OCI-LY1 (cell line): ENCODE measurements around the gene KIFC3.

Source experiments
- H2AFZ ChIP-seq: fragments of 200-600 bp; sonication (generic), shearing (Covaris generic); 2 replicates; pipeline ENCODE4 v1.6.0; 2014; ENCODE audit warnings: antibody characterized with exemption, mild to moderate bottlenecking, low read length
- H3F3A ChIP-seq: fragments of 200-600 bp; sonication (generic), shearing (Covaris generic); 2 replicates; pipeline ENCODE4 v1.6.0; 2014; ENCODE audit warnings: mild to moderate bottlenecking, antibody characterized with exemption, low read length, moderate library complexity; ENCODE audit not compliant: insufficient read depth
- H3K27ac ChIP-seq: fragments of 200-600 bp; sonication (generic); 2 replicates; pipeline ENCODE4 v1.5.1; 2014; ENCODE audit warnings: low read length, mixed run types, mild to moderate bottlenecking, low read depth; ENCODE audit not compliant: poor library complexity, severe bottlenecking
- H3K27me3 ChIP-seq: fragments of 200-600 bp; sonication (generic); 2 replicates; pipeline ENCODE4 v1.6.0; 2014; ENCODE audit warnings: antibody characterized with exemption, mild to moderate bottlenecking, low read length, moderate library complexity; ENCODE audit not compliant: insufficient read depth
- H3K36me3 ChIP-seq: fragments of 200-600 bp; sonication (generic); 2 replicates; pipeline ENCODE4 v1.6.1; 2014; ENCODE audit warnings: mild to moderate bottlenecking, antibody characterized with exemption, low read length, moderate library complexity, mixed read lengths; ENCODE audit not compliant: insufficient read depth
- H3K4me1 ChIP-seq: fragments of 200-600 bp; sonication (generic); 2 replicates; pipeline ENCODE4 v1.5.1; 2014; ENCODE audit warnings: mild to moderate bottlenecking, low read length, moderate library complexity; ENCODE audit not compliant: insufficient read depth, severe bottlenecking
- H3K4me2 ChIP-seq: fragments of 200-600 bp; sonication (generic), shearing (Covaris generic); 2 replicates; pipeline ENCODE4 v1.6.1; 2014; ENCODE audit warnings: low read length
- H3K4me3 ChIP-seq: fragments of 200-600 bp; sonication (generic); 2 replicates; pipeline ENCODE4 v1.5.1; 2014; ENCODE audit warnings: low read length, low read depth, mild to moderate bottlenecking, mixed read lengths; ENCODE audit not compliant: poor library complexity, severe bottlenecking
- H3K79me2 ChIP-seq: fragments of 200-600 bp; shearing (Covaris generic); 2 replicates; pipeline ENCODE4 v1.6.1; 2016; ENCODE audit warnings: mixed run types, low read length, mixed read lengths; ENCODE audit not compliant: insufficient read depth
- H3K9ac ChIP-seq: fragments of 200-600 bp; sonication (generic), shearing (Covaris generic); 2 replicates; pipeline ENCODE4 v1.6.1; 2014; ENCODE audit warnings: mild to moderate bottlenecking, low read length, mixed read lengths
- H3K9me2 ChIP-seq: fragments of 200-600 bp; sonication (generic), shearing (Covaris generic); 2 replicates; pipeline ENCODE4 v1.6.1; 2014; ENCODE audit warnings: low read depth, mild to moderate bottlenecking, low read length, mixed read lengths
- H3K9me3 ChIP-seq: fragments of 200-600 bp; shearing (Covaris generic); 2 replicates; pipeline ENCODE4 v1.6.1; 2014; ENCODE audit warnings: low read length, mixed read lengths
- H4K20me1 ChIP-seq: fragments of 200-600 bp; sonication (generic), shearing (Covaris generic); 2 replicates; pipeline ENCODE4 v1.6.0; 2016; ENCODE audit warnings: mild to moderate bottlenecking, low read length; ENCODE audit not compliant: insufficient read depth
- EZH2 ChIP-seq: fragments of 200-600 bp; sonication (generic), shearing (Covaris generic); IDR thresholded peaks from 2 replicates; pipeline ENCODE4 v1.8.0; 2017; ENCODE audit warnings: borderline replicate concordance, mixed run types, mild to moderate bottlenecking, antibody characterized with exemption, low read length, moderate library complexity, mixed read lengths
- TF ChIP-seq, protein P1 (sequence below): fragments of 200-600 bp; sonication (generic), shearing (Covaris generic); IDR thresholded peaks from 2 replicates; pipeline ENCODE4 v1.5.1; 2017; ENCODE audit warnings: mild to moderate bottlenecking, antibody characterized with exemption, low read length, moderate library complexity, mixed read lengths

KIFC3 gene

DNA sequence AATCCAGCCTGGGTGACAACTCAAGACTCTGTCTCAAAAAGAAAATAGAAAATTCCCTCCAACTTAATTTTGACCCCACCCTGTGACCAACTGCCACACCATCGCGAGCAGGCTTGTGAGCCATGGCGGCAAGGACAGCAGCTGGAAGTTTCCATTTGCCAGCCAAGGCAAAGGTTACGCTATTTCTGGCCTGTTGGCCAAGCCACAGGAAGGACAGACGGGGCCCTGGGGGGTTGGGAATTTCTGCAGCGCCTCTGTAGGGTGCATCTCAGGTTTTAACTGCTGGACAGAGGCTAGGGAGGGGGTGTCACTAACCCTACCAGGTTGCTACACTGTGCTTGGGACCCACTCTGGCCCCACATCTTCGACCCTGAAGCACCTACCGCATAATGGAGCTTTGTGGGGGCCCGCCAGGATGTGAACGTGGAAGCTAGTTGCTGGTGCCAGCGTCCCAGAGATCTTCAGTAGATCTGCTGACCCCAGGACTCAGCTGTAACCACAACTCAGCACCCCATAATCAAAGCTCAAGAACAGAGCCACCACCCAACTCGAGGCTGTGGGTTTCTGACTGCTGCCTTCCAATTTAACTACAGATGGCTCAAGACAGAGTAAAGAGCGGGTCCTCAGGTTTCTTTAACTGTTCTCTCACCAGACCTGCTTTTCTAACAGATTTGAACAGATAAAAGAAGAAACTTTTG is 10.9 kb downstream of the KIFC3 start:
- Histone ChIP-seq H3K27me3 (no peaks in the 10 kb centered on the region; the same call in 1 of the 2 replicates), H3K4me1 (no peaks in the 10 kb centered on the region), H3K27ac (no peak overlapping the region), H3K4me3 (no peak overlapping the region), H4K20me1 (no peaks in the 10 kb centered on the region), H3K79me2 (no peaks in the 10 kb centered on the region), H2AFZ (no peak overlapping the region), H3K36me3 (no peaks in the 10 kb centered on the region), H3K9ac (no peak overlapping the region), H3F3A (no peaks in the 10 kb centered on the region), H3K9me2 (no peaks in the 10 kb centered on the region), H3K9me3 (no peaks in the 10 kb centered on the region), H3K4me2 (no peak overlapping the region)
- TF ChIP-seq, protein P1, sequence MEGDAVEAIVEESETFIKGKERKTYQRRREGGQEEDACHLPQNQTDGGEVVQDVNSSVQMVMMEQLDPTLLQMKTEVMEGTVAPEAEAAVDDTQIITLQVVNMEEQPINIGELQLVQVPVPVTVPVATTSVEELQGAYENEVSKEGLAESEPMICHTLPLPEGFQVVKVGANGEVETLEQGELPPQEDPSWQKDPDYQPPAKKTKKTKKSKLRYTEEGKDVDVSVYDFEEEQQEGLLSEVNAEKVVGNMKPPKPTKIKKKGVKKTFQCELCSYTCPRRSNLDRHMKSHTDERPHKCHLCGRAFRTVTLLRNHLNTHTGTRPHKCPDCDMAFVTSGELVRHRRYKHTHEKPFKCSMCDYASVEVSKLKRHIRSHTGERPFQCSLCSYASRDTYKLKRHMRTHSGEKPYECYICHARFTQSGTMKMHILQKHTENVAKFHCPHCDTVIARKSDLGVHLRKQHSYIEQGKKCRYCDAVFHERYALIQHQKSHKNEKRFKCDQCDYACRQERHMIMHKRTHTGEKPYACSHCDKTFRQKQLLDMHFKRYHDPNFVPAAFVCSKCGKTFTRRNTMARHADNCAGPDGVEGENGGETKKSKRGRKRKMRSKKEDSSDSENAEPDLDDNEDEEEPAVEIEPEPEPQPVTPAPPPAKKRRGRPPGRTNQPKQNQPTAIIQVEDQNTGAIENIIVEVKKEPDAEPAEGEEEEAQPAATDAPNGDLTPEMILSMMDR: no peak

- H3K4me2 ChIP-seq: no peak overlapping the region
- TF ChIP-seq EZH2: no peak
- TF ChIP-seq, protein P1: no peak
- no peaks in the 10 kb centered on the region for H3K4me1 ChIP-seq
- no peaks in the 10 kb centered on the region for H3K36me3 ChIP-seq
- no peaks in the 10 kb centered on the region for H3K79me2 ChIP-seq
- no peaks in the 10 kb centered on the region; the same call in 1 of the 2 replicates for H3K27me3 ChIP-seq
- H3K9ac ChIP-seq: no peak overlapping the region
- H3K9me2 ChIP-seq: no peaks in the 10 kb centered on the region
- H3F3A ChIP-seq: no peaks in the 10 kb centered on the region
- H3K27ac ChIP-seq: no peak overlapping the region
- H2AFZ ChIP-seq: no peak overlapping the region
- H3K9me3 ChIP-seq: no peaks in the 10 kb centered on the region
- no peak overlapping the region for H3K4me3 ChIP-seq
- H4K20me1 ChIP-seq: no peaks in the 10 kb centered on the region
Measured at GRCh38 chr16:57788951-57789350, 13.3 kb downstream of the KIFC3 start.

DNA sequence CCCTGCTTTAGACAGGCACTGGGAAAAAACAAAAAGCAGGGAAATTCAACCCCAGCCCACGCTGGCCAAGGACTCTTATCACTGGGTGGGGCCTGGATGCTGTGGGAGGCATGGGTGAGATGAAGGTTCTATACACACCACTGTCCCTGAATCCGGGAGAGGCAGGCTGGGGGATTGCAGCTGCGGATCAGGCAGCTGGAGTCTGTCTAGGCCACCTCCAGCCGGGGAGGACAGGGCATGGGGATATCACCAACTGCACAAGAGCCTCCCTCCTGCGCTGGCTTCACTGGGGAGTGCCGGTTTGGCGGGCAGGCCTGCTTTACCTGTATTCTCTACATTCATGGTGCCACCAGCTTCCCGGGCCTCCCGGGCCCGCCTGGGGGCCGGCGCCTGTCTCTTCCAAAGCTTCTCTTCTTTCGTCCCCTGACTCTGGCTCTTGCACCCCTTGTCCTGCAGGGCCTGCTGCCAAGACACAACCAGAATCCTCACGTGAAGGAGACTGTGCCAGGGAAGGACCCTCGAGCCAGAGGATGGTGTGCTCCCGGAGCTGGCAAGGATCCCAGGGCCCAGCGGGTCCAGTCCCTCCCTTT is 13.9 kb downstream of the KIFC3 start:
- H3K27ac ChIP-seq: no peak overlapping the region
- H3K4me1 ChIP-seq: no peaks in the 10 kb centered on the region
- H4K20me1 ChIP-seq: no peaks in the 10 kb centered on the region
- no peaks in the 10 kb centered on the region for H3K9me3 ChIP-seq
- H3F3A ChIP-seq: no peaks in the 10 kb centered on the region
- H2AFZ ChIP-seq: no peak overlapping the region
- H3K4me2 ChIP-seq: no peak overlapping the region
- H3K4me3 ChIP-seq: no peak overlapping the region
- H3K9me2 ChIP-seq: no peaks in the 10 kb centered on the region
- no peak overlapping the region for H3K9ac ChIP-seq
- no peaks in the 10 kb centered on the region; the same call in 1 of the 2 replicates for H3K27me3 ChIP-seq
- no peak for TF ChIP-seq EZH2
- TF ChIP-seq, protein P1: no peak
- no peaks in the 10 kb centered on the region for H3K36me3 ChIP-seq
- no peaks in the 10 kb centered on the region for H3K79me2 ChIP-seq
